DMS 273 (cell line): ENCODE results near the gene SMAD9.

Source experiments
- DNase-seq: peaks from one replicate; lab custom pipeline; 2025; ENCODE audit not compliant: unreplicated experiment; lab: John Stamatoyannopoulos, UW

Gene SMAD9

GRCh38 chr13:36912973-36913372 is 7.1 kb downstream of the SMAD9 start:
- DNase-seq: no peak

- DNase-seq: no peak
Measured at GRCh38 chr13:36912369-36912768, 7.7 kb downstream of the SMAD9 start.

- DNase-seq: peak; percentile 12
Measured at GRCh38 chr13:36910545-36910944, 9.5 kb downstream of the SMAD9 start.

GRCh38 chr13:36907821-36908220 is 12.2 kb downstream of the SMAD9 start:
- DNase-seq: no peak

GRCh38 chr13:36907266-36907665 is 12.8 kb downstream of the SMAD9 start:
- no peak for DNase-seq

- DNase-seq: no peak
Measured at GRCh38 chr13:36905944-36906343, 14.1 kb downstream of the SMAD9 start.

GRCh38 chr13:36903925-36904595 is 16.0 kb downstream of the SMAD9 start:
- peak; percentile 92 for DNase-seq

GRCh38 chr13:36897054-36897616 is 22.9 kb downstream of the SMAD9 start:
- DNase-seq: no peak

- peak; percentile 39 for DNase-seq
Measured at GRCh38 chr13:36891752-36892151, 28.3 kb downstream of the SMAD9 start.

- DNase-seq: no peak
Measured at GRCh38 chr13:36888645-36889044, 31.4 kb downstream of the SMAD9 start.

- DNase-seq: peak; percentile 36
Measured at GRCh38 chr13:36887758-36888521, 32.1 kb downstream of the SMAD9 start.

- DNase-seq: peak; percentile 47
Measured at GRCh38 chr13:36885901-36886300, 34.1 kb downstream of the SMAD9 start.

GRCh38 chr13:36884235-36884634 is 35.8 kb downstream of the SMAD9 start:
- no peak for DNase-seq

GRCh38 chr13:36883824-36884223 is 36.2 kb downstream of the SMAD9 start:
- DNase-seq: no peak

- peak; percentile 55 for DNase-seq
Measured at GRCh38 chr13:36883392-36883791, 36.6 kb downstream of the SMAD9 start.

- DNase-seq: no peak
Measured at GRCh38 chr13:36882829-36883390, 37.1 kb downstream of the SMAD9 start.

- no peak for DNase-seq
Measured at GRCh38 chr13:36880961-36881360, 39.1 kb downstream of the SMAD9 start.

- no peak for DNase-seq
Measured at GRCh38 chr13:36879218-36879938, 40.7 kb downstream of the SMAD9 start.

GRCh38 chr13:36875961-36876360 is 44.1 kb downstream of the SMAD9 start:
- no peak for DNase-seq

GRCh38 chr13:36875431-36875830 is 44.6 kb downstream of the SMAD9 start:
- DNase-seq: no peak

GRCh38 chr13:36872621-36873020 is 47.4 kb downstream of the SMAD9 start:
- DNase-seq: peak; percentile 64
